ENCODE measurements around the gene STKLD1. TPM values are rescaled to one million over a fixed set of nuclear protein-coding genes. Genes with fewer than 3 reads are reported as not detected.
"Not testable (repeated sequence)": the region's sequence is repeated elsewhere in the genome, so short reads cannot be mapped to it uniquely, and the experiment has no call there.

Gene STKLD1
- total RNA-seq, 1 donor from 2014 or later, result 0.06 TPM

GRCh38 chr9:133436681-133437080, 60.5 kb downstream of the STKLD1 start:
- no peak for DNase-seq (ENCODE audit: extremely low read depth, low read depth, low spot score)

GRCh38 chr9:133437753-133438531, 61.8 kb downstream of the STKLD1 start:
- DNase-seq (ENCODE audit: extremely low read depth, low read depth, low spot score), result no peak

GRCh38 chr9:133439337-133439736, 63.2 kb downstream of the STKLD1 start:
- no peak for DNase-seq (ENCODE audit: extremely low read depth, low read depth, low spot score)

GRCh38 chr9:133440874-133441273, 64.7 kb downstream of the STKLD1 start:
- no peak for DNase-seq (ENCODE audit: extremely low read depth, low read depth, low spot score)

GRCh38 chr9:133441571-133441970, 65.4 kb downstream of the STKLD1 start:
- DNase-seq (ENCODE audit: extremely low read depth, low read depth, low spot score), result no peak

GRCh38 chr9:133443248-133443647, 67.1 kb downstream of the STKLD1 start:
- no peak for DNase-seq (ENCODE audit: extremely low read depth, low read depth, low spot score)

GRCh38 chr9:133443982-133444381, 67.8 kb downstream of the STKLD1 start:
- DNase-seq (ENCODE audit: extremely low read depth, low read depth, low spot score), result no peak

- no peak for DNase-seq (ENCODE audit: extremely low read depth, low read depth, low spot score)
These were observed 69.3 kb downstream of the STKLD1 start for GRCh38 chr9:133445293-133445969.

GRCh38 chr9:133448487-133448972, 72.4 kb downstream of the STKLD1 start:
- DNase-seq (ENCODE audit: extremely low read depth, low read depth, low spot score), result no peak

- DNase-seq (ENCODE audit: extremely low read depth, low read depth, low spot score), result no peak
These were observed 73.6 kb downstream of the STKLD1 start for GRCh38 chr9:133449760-133450159.

- DNase-seq (ENCODE audit: extremely low read depth, low read depth, low spot score), result not testable (repeated sequence)
These were observed 75.7 kb downstream of the STKLD1 start for GRCh38 chr9:133451865-133452264.

GRCh38 chr9:133452562-133452961, 76.4 kb downstream of the STKLD1 start:
- DNase-seq (ENCODE audit: extremely low read depth, low read depth, low spot score), result no peak

GRCh38 chr9:133453651-133454050, 77.5 kb downstream of the STKLD1 start:
- DNase-seq (ENCODE audit: extremely low read depth, low read depth, low spot score), result no peak

GRCh38 chr9:133454325-133454724, 78.2 kb downstream of the STKLD1 start:
- DNase-seq (ENCODE audit: extremely low read depth, low read depth, low spot score), result no peak

GRCh38 chr9:133454943-133455673, 78.9 kb downstream of the STKLD1 start:
- no peak for DNase-seq (ENCODE audit: extremely low read depth, low read depth, low spot score)

Other genes starting within 250 kb of the STKLD1 start
- 4.3 and 6.6 TPM in 2 replicates for gene GBGT1, start 212.5 kb upstream of the STKLD1 start, total RNA-seq
- gene OBP2B, start 167.1 kb upstream of the STKLD1 start, total RNA-seq, result not detected in 2 replicates
- gene ABO, start 101.2 kb upstream of the STKLD1 start, total RNA-seq, result under 0.01 and 0.05 TPM in 2 replicates
- gene SURF6, start 40.2 kb upstream of the STKLD1 start, total RNA-seq, result 17.1 and 22.9 TPM in 2 replicates
- 21.9 and 27.5 TPM in 2 replicates for gene MED22, start 28.2 kb upstream of the STKLD1 start, total RNA-seq
- 1,807 and 2,930 TPM in 2 replicates for gene RPL7A, start 28.1 kb upstream of the STKLD1 start, total RNA-seq
- 16.6 and 27.0 TPM in 2 replicates for gene SURF1, start 19.9 kb upstream of the STKLD1 start, total RNA-seq
- gene SURF2, start 19.8 kb upstream of the STKLD1 start, total RNA-seq, result 21.0 and 24.4 TPM in 2 replicates
- gene SURF4, start 306 bp upstream of the STKLD1 start, total RNA-seq, result 238 and 281 TPM in 2 replicates
- gene REXO4, start 41.6 kb downstream of the STKLD1 start, total RNA-seq, result 24.9 and 25.6 TPM in 2 replicates
- gene ADAMTS13, start 46.0 kb downstream of the STKLD1 start, total RNA-seq, result 3.3 and 3.6 TPM in 2 replicates
- 8.3 and 12.3 TPM in 2 replicates for gene CACFD1, start 83.6 kb downstream of the STKLD1 start, total RNA-seq
- gene SLC2A6, start 102.7 kb downstream of the STKLD1 start, total RNA-seq, result 70.5 and 73.8 TPM in 2 replicates
- not detected in 2 replicates for gene MYMK, start 148.6 kb downstream of the STKLD1 start, total RNA-seq
- gene ADAMTSL2, start 158.3 kb downstream of the STKLD1 start, total RNA-seq, result 0.05 TPM in 1 of 2 replicates, not detected in the other
- not detected in 2 replicates for gene FAM163B, start 233.0 kb downstream of the STKLD1 start, total RNA-seq